Right lobe of liver (tissue), 6 donors: ENCODE data around the gene ELOA2. TPM values are rescaled to one million over a fixed set of nuclear protein-coding genes. Genes with fewer than 3 reads are reported as not detected.

Experiments used
- ATAC-seq, 4 donors: fragments of 200-7000 bp; cut with Tn5 transposase; one replicate each; pipeline ENCODE4 v1.9.1; 2020; ENCODE audit warnings: mild to moderate bottlenecking in 4 of 4, moderate library complexity in 4 of 4
- DNase-seq, 3 donors: peaks; one replicate each; pipeline ENCODE4 v3.0.0-alpha.2; 2020
- H3K27ac ChIP-seq, 3 donors: fragments of 200-600 bp; one replicate each; pipeline ENCODE4 v1.8.0; 2022
- H3K27me3 ChIP-seq, 2 donors: fragments of 200-600 bp; one replicate each; pipeline ENCODE4 v1.8.0; 2022
- H3K36me3 ChIP-seq, 4 donors: fragments of 200-600 bp; sonication (generic) in 1 of 4; one replicate each; pipeline versions ENCODE4 v1.5.1 to v1.8.0; 2017 to 2022; ENCODE audit warnings: control low read depth in 1 of 4
- H3K4me1 ChIP-seq, 4 donors: fragments of 200-600 bp; sonication (generic) in 1 of 4; one replicate each; pipeline versions ENCODE4 v1.5.1 to v1.8.0; 2017 to 2022; ENCODE audit warnings: control low read depth in 1 of 4
- H3K4me3 ChIP-seq, 3 donors: fragments of 200-600 bp; one replicate each; pipeline ENCODE4 v1.8.0; 2022
- H3K9me3 ChIP-seq, 4 donors: fragments of 200-600 bp; sonication (generic) in 1 of 4; one replicate each; pipeline versions ENCODE4 v1.5.1 to v1.8.0; 2017 to 2022; ENCODE audit warnings: control low read depth in 1 of 4
- CTCF ChIP-seq, 4 donors: fragments of 200-600 bp in 3 of 4; fragments of 450-650 bp in 1 of 4; IDR thresholded peaks; one replicate each; pipeline versions ENCODE4 v1.5.1 to v1.8.0; 2016 to 2022; ENCODE audit warnings: antibody characterized with exemption in 4 of 4, mild to moderate bottlenecking in 2 of 4
- POLR2A ChIP-seq: fragments of 450-650 bp; IDR thresholded peaks from one replicate; pipeline ENCODE4 v1.6.1; 2017; ENCODE audit warnings: antibody characterized with exemption, mild to moderate bottlenecking
- WGBS: methylation state at CpG from one replicate; pipeline ENCODE4 v1.1.6; 2018; ENCODE audit warnings: low coverage, low lambda C conversion rate; ENCODE audit not compliant: insufficient coverage; ENCODE audit errors: missing lambda C conversion rate; 5-methylcytosine and 5-hydroxymethylcytosine counted together
- intact Hi-C, 2 donors: fragments of 100-400 bp; cut with DNase I; formaldehyde crosslinking; loops; one replicate each; pipeline versions ENCODE4 v1.11.2 to v1.14.1; 2022
- total RNA-seq, 6 experiments: library from RNA; depleted of rRNA in 2 of 6; stranded (reverse); fragments of >200 nt in 2 of 6; fragmentation: NEBNext Ultra II Directional in 3 of 6; extraction: Animal tissue kit (Norgen Biotek cat#: 25700) in 3 of 6; gene quantifications; one replicate each; pipeline versions ENCODE4 v1.1.0 to v1.2.4, GENCODE V29; 2016 to 2023
- donor health status: DM: no; HTN: yes; CAD: no.
- donor health status: DM: no; HTN: no; CAD: no.
- donor health status: DM: no; HTN: no; CAD: no.
- donor health status: DM: no; HTN: yes; CAD: no.
- donor health status: DM: no; HTN: yes; CAD: no.

ELOA2 gene
- total RNA-seq, 6 experiments from 2014 or later, result not detected

DNA sequence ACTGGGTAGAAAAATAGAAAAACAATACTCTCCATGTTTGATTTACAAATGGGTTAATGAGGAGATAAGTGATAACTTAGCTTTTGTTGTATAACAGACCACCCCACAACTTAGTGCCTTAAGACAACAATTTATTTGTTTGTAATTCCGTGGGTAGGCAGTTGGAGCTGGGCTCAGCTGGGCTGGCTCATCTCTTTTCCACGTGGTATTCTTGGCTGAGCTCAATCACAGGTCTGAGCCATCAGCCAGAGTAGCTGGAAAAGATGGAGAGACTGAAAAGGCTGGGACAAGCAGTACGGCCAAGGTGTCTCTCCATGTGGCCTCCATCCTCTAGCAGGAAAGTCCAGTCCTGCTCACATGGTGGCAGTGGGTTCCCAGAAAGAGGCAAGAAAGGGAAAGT, 32.2 kb upstream of the ELOA2 start:
- ATAC-seq, result no peak
- H3K9me3 ChIP-seq, result no peaks in the 10 kb centered on the region
- intact Hi-C loops, result no loop called here
- H3K27me3 ChIP-seq, result no peaks in the 10 kb centered on the region
- WGBS, result 50% methylated on average over 2 of the region's 3 CpGs
- no peaks in the 10 kb centered on the region for H3K36me3 ChIP-seq
- H3K27ac ChIP-seq, result no peak overlapping the region
- H3K4me3 ChIP-seq, result no peak overlapping the region
- TF ChIP-seq POLR2A (no peak), CTCF (IDR thresholded peaks at IDR 0.05) (no peak)
- no peak for DNase-seq
- no peaks in the 10 kb centered on the region for H3K4me1 ChIP-seq

- Histone ChIP-seq H3K36me3 (no peaks in the 10 kb centered on the region), H3K4me1 (no peaks in the 10 kb centered on the region), H3K9me3 (no peaks in the 10 kb centered on the region), H3K27me3 (no peaks in the 10 kb centered on the region), H3K27ac (no peak overlapping the region), H3K4me3 (no peak overlapping the region)
- ATAC-seq (no peak), DNase-seq (no peak)
- intact Hi-C loops, result no loop called here
- WGBS, result 93% methylated on average over 6 of the region's 8 CpGs
- TF ChIP-seq POLR2A (no peak), CTCF (IDR thresholded peaks at IDR 0.05) (no peak)
These were observed 27.7 kb upstream of the ELOA2 start for GRCh38 chr18:47063096-47063495.

- H3K4me1 ChIP-seq, result no peaks in the 10 kb centered on the region
- H3K27ac ChIP-seq, result no peak overlapping the region
- ATAC-seq (no peak), DNase-seq (no peak)
- H3K9me3 ChIP-seq, result no peaks in the 10 kb centered on the region
- H3K27me3 ChIP-seq, result no peaks in the 10 kb centered on the region
- intact Hi-C loops, result no loop called here
- H3K4me3 ChIP-seq, result no peak overlapping the region
- H3K36me3 ChIP-seq, result no peaks in the 10 kb centered on the region
- no peak for TF ChIP-seq POLR2A
- no peak for TF ChIP-seq CTCF (IDR thresholded peaks at IDR 0.05)
- 51% methylated on average over 2 of the region's 2 CpGs for WGBS
These were observed 27.1 kb upstream of the ELOA2 start for GRCh38 chr18:47062471-47062870.

DNA sequence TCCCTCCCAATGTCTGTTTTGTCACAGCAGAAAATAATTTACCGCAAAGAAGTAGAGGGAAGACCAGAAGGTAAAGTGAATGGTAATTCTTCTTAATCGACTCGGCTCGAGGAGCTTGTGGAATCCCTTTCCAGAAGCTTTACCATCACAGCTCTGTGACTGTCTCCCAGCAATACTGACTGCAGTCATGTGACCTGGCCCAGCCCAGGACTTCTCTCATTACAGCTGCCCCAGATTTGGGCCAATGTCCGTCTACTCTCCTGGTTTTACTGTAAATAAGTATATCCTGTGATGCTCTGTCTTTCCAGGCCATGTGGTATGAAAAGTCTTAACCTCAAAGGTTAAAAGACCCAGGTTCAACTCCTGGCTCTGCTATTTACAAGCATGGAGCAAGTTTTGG, 18.9 kb upstream of the ELOA2 start:
- Histone ChIP-seq H3K27me3 (no peaks in the 10 kb centered on the region), H3K4me1 (no peaks in the 10 kb centered on the region), H3K9me3 (no peaks in the 10 kb centered on the region), H3K27ac (no peak overlapping the region), H3K4me3 (no peak overlapping the region), H3K36me3 (no peaks in the 10 kb centered on the region)
- ATAC-seq (no peak), DNase-seq (no peak)
- TF ChIP-seq CTCF (IDR thresholded peaks at IDR 0.05) (no peak), POLR2A (no peak)
- WGBS, result 90% methylated on average over 5 of the region's 5 CpGs
- intact Hi-C loops, result no loop called here

- intact Hi-C loops, result no loop called here
- WGBS, result 26% methylated on average over 7 of the region's 7 CpGs
- Histone ChIP-seq H3K27me3 (no peaks in the 10 kb centered on the region), H3K9me3 (no peaks in the 10 kb centered on the region), H3K4me3 (no peak overlapping the region), H3K36me3 (no peaks in the 10 kb centered on the region), H3K4me1 (no peaks in the 10 kb centered on the region), H3K27ac (no peak overlapping the region)
- TF ChIP-seq POLR2A (no peak), CTCF (IDR thresholded peaks at IDR 0.05) (peak; percentile 61 to 74 (median 66))
- ATAC-seq, result peak; percentile 60 to 69 (median 66)
- no peak for DNase-seq
These were observed 15.0 kb upstream of the ELOA2 start for GRCh38 chr18:47050468-47050867.
